ENCODE measurements around the gene SMC1B. TPM values are rescaled to one million over a fixed set of nuclear protein-coding genes. Genes with fewer than 3 reads are reported as not detected.
A peak's percentile ranks its signal among the peaks of the same experiment; 100 is the strongest.

The SMC1B gene
- total RNA-seq, 3 donors from 2014 or later (not counting 1 experiment from before 2014, with no cell fraction given): 0.07 to 0.09 TPM; not detected in 1

GRCh38 chr22:45424241-45424731 lies 10.9 kb upstream of the SMC1B start:
- H3K36me3 Mint-ChIP-seq: no peaks in the 10 kb centered on the region

GRCh38 chr22:45423524-45423923 lies 10.1 kb upstream of the SMC1B start:
- DNase-seq (no peak), ATAC-seq (no peak)
- Histone ChIP-seq H3K4me1 (ENCODE audit: control insufficient read depth, insufficient read depth, low read length) (peaks cover 20% of the 10 kb centered on the region), H3K9me3 (ENCODE audit: control insufficient read depth, insufficient read depth, low read length) (no peaks in the 10 kb centered on the region), H3K27ac (ENCODE audit: low read length) (no peak overlapping the region), H3K27me3 (ENCODE audit: control insufficient read depth, insufficient read depth, low read length) (no peaks in the 10 kb centered on the region), H3K4me3 (ENCODE audit: low read length) (no peak overlapping the region), H3K36me3 (ENCODE audit: control insufficient read depth, insufficient read depth, low read length) (no peaks in the 10 kb centered on the region)
- H3K4me1 Mint-ChIP-seq: no peaks in the 10 kb centered on the region
- no peak for TF ChIP-seq CTCF (IDR thresholded peaks at IDR 0.05)
- WGBS (ENCODE audit: insufficient coverage): 94% methylated on average over 4 of the region's 4 CpGs
- no peaks in the 10 kb centered on the region for H3K9me3 Mint-ChIP-seq
- H3K27ac Mint-ChIP-seq: no peak overlapping the region
- H3K4me3 Mint-ChIP-seq: no peak overlapping the region
- no peaks in the 10 kb centered on the region for H3K27me3 Mint-ChIP-seq (ENCODE audit: low read depth in 2 of 2)
- intact Hi-C loops (cut with micrococcal nuclease): no loop called here
- H3K36me3 Mint-ChIP-seq: no peaks in the 10 kb centered on the region

More at GRCh38 chr22:45424241-45424731, 10.9 kb upstream of the SMC1B start:
- TF ChIP-seq CTCF (IDR thresholded peaks at IDR 0.05): no peak
- 91% methylated on average over 13 of the region's 14 CpGs for WGBS (ENCODE audit: insufficient coverage)
- Mint-ChIP-seq H3K27ac (no peak overlapping the region), H3K4me1 (no peaks in the 10 kb centered on the region), H3K9me3 (no peaks in the 10 kb centered on the region), H3K4me3 (no peak overlapping the region), H3K27me3 (ENCODE audit: low read depth in 2 of 2) (no peaks in the 10 kb centered on the region)
- DNase-seq (no peak), ATAC-seq (no peak)
- intact Hi-C loops (cut with micrococcal nuclease): no loop called here
- no peaks in the 10 kb centered on the region for H3K27me3 ChIP-seq (ENCODE audit: control insufficient read depth, insufficient read depth, low read length)
- peak overlapping the region; percentile 36 for H3K27ac ChIP-seq (ENCODE audit: low read length)
- H3K36me3 ChIP-seq (ENCODE audit: control insufficient read depth, insufficient read depth, low read length): no peaks in the 10 kb centered on the region
- no peak overlapping the region for H3K4me3 ChIP-seq (ENCODE audit: low read length)
- peaks cover 20% of the 10 kb centered on the region for H3K4me1 ChIP-seq (ENCODE audit: control insufficient read depth, insufficient read depth, low read length)
- H3K9me3 ChIP-seq (ENCODE audit: control insufficient read depth, insufficient read depth, low read length): no peaks in the 10 kb centered on the region

GRCh38 chr22:45422237-45422983 lies 9.0 kb upstream of the SMC1B start:
- Histone ChIP-seq H3K36me3 (ENCODE audit: control insufficient read depth, insufficient read depth, low read length) (no peaks in the 10 kb centered on the region), H3K27me3 (ENCODE audit: control insufficient read depth, insufficient read depth, low read length) (no peaks in the 10 kb centered on the region), H3K27ac (ENCODE audit: low read length) (no peak overlapping the region), H3K9me3 (ENCODE audit: control insufficient read depth, insufficient read depth, low read length) (no peaks in the 10 kb centered on the region), H3K4me3 (ENCODE audit: low read length) (no peak overlapping the region), H3K4me1 (ENCODE audit: control insufficient read depth, insufficient read depth, low read length) (peaks cover 20% of the 10 kb centered on the region)
- no peak for DNase-seq
- ATAC-seq: no peak
- no peak overlapping the region for H3K27ac Mint-ChIP-seq
- no peak overlapping the region for H3K4me3 Mint-ChIP-seq
- H3K9me3 Mint-ChIP-seq: no peaks in the 10 kb centered on the region
- intact Hi-C loops (cut with micrococcal nuclease): no loop called here
- no peaks in the 10 kb centered on the region for H3K36me3 Mint-ChIP-seq
- no peaks in the 10 kb centered on the region for H3K27me3 Mint-ChIP-seq (ENCODE audit: low read depth in 2 of 2)
- TF ChIP-seq CTCF (IDR thresholded peaks at IDR 0.05): no peak
- H3K4me1 Mint-ChIP-seq: no peaks in the 10 kb centered on the region
- WGBS (ENCODE audit: insufficient coverage): 93% methylated on average over 14 of the region's 14 CpGs
